HepG2 (cell line): ENCODE measurements around the gene EFCAB13. TPM values are rescaled to one million over a fixed set of nuclear protein-coding genes. Genes with fewer than 3 reads are reported as not detected.
"Not testable (repeated sequence)": the region's sequence is repeated elsewhere in the genome, so short reads cannot be mapped to it uniquely, and the experiment has no call there.

Source experiments
- ATAC-seq: fragments of 200-7000 bp; cut with Tn5 transposase; 3 replicates; pipeline ENCODE4 v1.9.1; 2020; ENCODE audit warnings: mild to moderate bottlenecking, moderate library complexity
- BruUV-seq: library from RNA; stranded (reverse); fragments of 400-500 nt; replicated peaks from 2 replicates; lab custom pipeline; 2021; lab: Mats Ljungman, UMichigan
- CTCF ChIA-PET: fragments of 300-600 bp; formaldehyde crosslinking; extraction: SDS; loops from one replicate; lab custom pipeline; 2021; ENCODE audit warnings: low total read pairs, inconsistent platforms, low intra/inter-chr PET ratio; lab: Yijun Ruan, JAX
- POLR2A ChIA-PET: fragments of 350-600 bp; sonication (Branson Sonifier 250); formaldehyde crosslinking; loops from one replicate; lab custom pipeline; 2020; ENCODE audit warnings: antibody characterized with exemption, inconsistent platforms; lab: Yijun Ruan, JAX
- DNase-seq: peaks from one replicate; pipeline ENCODE4 v3.0.0-alpha.2; 2015; ENCODE audit warnings: low spot score
- FAIRE-seq: peaks from 3 replicates; lab custom pipeline; 2011; peaks lifted over from hg19 to GRCh38; lab: Jason Lieb, UNC
- H2AFZ ChIP-seq: one replicate; pipeline ENCODE4 v1.6.1; 2011; ENCODE audit warnings: low read length, inconsistent platforms
- H3K27ac ChIP-seq: fragments of 300-600 bp; 3 replicates; pipeline ENCODE4 v1.8.0; 2011; ENCODE audit warnings: mixed run types, mild to moderate bottlenecking, mixed read lengths, low read length, inconsistent platforms; ENCODE audit not compliant: insufficient read depth; ENCODE audit errors: extremely low read length
- H3K27me3 ChIP-seq, 2 experiments: fragments of 200-600 bp in 1 of 2; 2 replicates in 1 of 2; 3 replicates in 1 of 2; pipeline versions ENCODE4 v1.6.0 to v1.8.0; 2011; ENCODE audit warnings: low read length in 2 of 2, mild to moderate bottlenecking in 2 of 2, moderate library complexity in 2 of 2, inconsistent platforms in 1 of 2; ENCODE audit not compliant: insufficient read depth in 2 of 2, control insufficient read depth in 1 of 2
- H3K36me3 ChIP-seq, 2 experiments: fragments of 200-600 bp in 1 of 2; replicated peaks in 1 of 2; 2 replicates in 1 of 2; 3 replicates in 1 of 2; pipeline versions ENCODE4 v1.5.1 to v1.8.0; 2011; ENCODE audit warnings: low read length in 2 of 2, inconsistent platforms in 1 of 2; ENCODE audit not compliant: insufficient read depth in 2 of 2, control insufficient read depth in 1 of 2
- H3K4me1 ChIP-seq: 2 replicates; pipeline ENCODE4 v1.5.1; 2012; ENCODE audit warnings: low read length, inconsistent platforms; ENCODE audit not compliant: insufficient read depth
- H3K4me2 ChIP-seq: 2 replicates; pipeline ENCODE4 v1.6.0; 2011; ENCODE audit warnings: low read depth, low read length, inconsistent platforms
- H3K4me3 ChIP-seq, 3 experiments: fragments of 200-600 bp in 1 of 3; sonication (generic), shearing (Covaris generic) in 1 of 3; replicated peaks in 1 of 3; 2 replicates each; pipeline ENCODE4 v1.5.1; 2011 to 2016; ENCODE audit warnings: low read length in 3 of 3, inconsistent platforms in 2 of 3, low read depth in 2 of 3, mild to moderate bottlenecking in 2 of 3, control low read depth in 1 of 3, mixed read lengths in 1 of 3; ENCODE audit not compliant: insufficient read depth in 1 of 3
- H3K79me2 ChIP-seq: one replicate; pipeline ENCODE4 v1.6.1; 2011; ENCODE audit warnings: low read length, inconsistent platforms; ENCODE audit not compliant: insufficient read depth
- H3K9ac ChIP-seq: 2 replicates; pipeline ENCODE4 v1.6.0; 2011; ENCODE audit warnings: mild to moderate bottlenecking, low read depth, low read length, inconsistent platforms; ENCODE audit not compliant: insufficient read depth
- H3K9me3 ChIP-seq: 2 replicates; pipeline ENCODE4 v1.5.1; 2012; ENCODE audit warnings: mild to moderate bottlenecking, low read length
- H4K20me1 ChIP-seq: 2 replicates; pipeline ENCODE4 v1.6.0; 2011; ENCODE audit warnings: inconsistent platforms, mild to moderate bottlenecking, low read length, moderate library complexity; ENCODE audit not compliant: insufficient read depth
- FOSL1 ChIP-seq: sonication (generic); formaldehyde crosslinking; IDR thresholded peaks from 2 replicates; pipeline ENCODE4 v1.9.0; 2021; ENCODE audit warnings: missing genetic modification reagents, borderline replicate concordance
- FOXP1 ChIP-seq, 2 experiments: fragments of 450-650 bp in 1 of 2; IDR thresholded peaks; 2 replicates each; pipeline ENCODE4 v1.6.1; 2017 to 2018; ENCODE audit warnings: antibody characterized with exemption in 1 of 2
- HNF1A ChIP-seq, 2 experiments: sonication (generic) in 1 of 2; formaldehyde crosslinking in 1 of 2; IDR thresholded peaks; 2 replicates each; pipeline versions ENCODE4 v1.4.0 to v1.6.1; 2016 to 2020; ENCODE audit warnings: borderline replicate concordance in 1 of 2, low read depth in 1 of 2, mild to moderate bottlenecking in 1 of 2, missing genetic modification reagents in 1 of 2
- NR1H2 ChIP-seq: sonication (generic); formaldehyde crosslinking; IDR thresholded peaks from 2 replicates; pipeline ENCODE4 v1.8.1; 2022; ENCODE audit warnings: low read depth, missing genetic modification reagents, borderline replicate concordance
- POLR2A ChIP-seq, 2 experiments: IDR thresholded peaks; 2 replicates each; pipeline ENCODE4 v1.6.1; 2011; ENCODE audit warnings: low read depth in 2 of 2, low read length in 2 of 2, mild to moderate bottlenecking in 1 of 2, moderate library complexity in 1 of 2; ENCODE audit not compliant: insufficient read depth in 1 of 2
- ZFYVE20 ChIP-seq: sonication (generic); formaldehyde crosslinking; IDR thresholded peaks from 2 replicates; pipeline ENCODE4 v1.8.0; 2023; ENCODE audit warnings: low read depth, mild to moderate bottlenecking, moderate library complexity, missing genetic modification reagents, borderline replicate concordance
- ZGPAT ChIP-seq: IDR thresholded peaks from 2 replicates; pipeline ENCODE4 v1.6.1; 2016; ENCODE audit warnings: mild to moderate bottlenecking
- ZNF616 ChIP-seq: sonication (generic); formaldehyde crosslinking; IDR thresholded peaks from 2 replicates; pipeline ENCODE4 v1.5.0; 2020; ENCODE audit warnings: low read depth, mild to moderate bottlenecking, missing genetic modification reagents
- ZNF792 ChIP-seq: IDR thresholded peaks from 2 replicates; pipeline ENCODE4 v1.6.1; 2016
- WGBS: methylation state at CpG from one replicate; pipeline ENCODE4 v1.1.6; 2017; ENCODE audit warnings: low lambda C conversion rate; 5-methylcytosine and 5-hydroxymethylcytosine counted together
- in situ Hi-C: cut with HindIII; loops from 2 replicates; pipeline ENCODE4 v1.10.0; 2017; ENCODE audit warnings: low pct_unique_long_range_greater_than_20kb; ENCODE audit not compliant: extremely low pct_ligation_motif_present
- intact Hi-C: fragments of 100-400 bp; cut with micrococcal nuclease; formaldehyde crosslinking; loops from one replicate; pipeline ENCODE4 v1.10.0; 2022; ENCODE audit not compliant: unreplicated experiment
- polyA plus RNA-seq, 8 experiments: library from polyadenylated mRNA; depleted of rRNA in 3 of 8; stranded (reverse) in 7 of 8; unstranded in 1 of 8; fragments of >200 nt; fragmentation: Illumina TruSeq in 4 of 8; extraction: Trizol in 4 of 8; gene quantifications; 2 replicates each; pipeline versions ENCODE4 v1.2.1 to v1.2.3, GENCODE V29; 2011 to 2016; ENCODE audit warnings: low read depth in 4 of 8, missing spikeins in 1 of 8, mixed read lengths in 1 of 8; ENCODE audit not compliant: insufficient read depth in 1 of 8
- total RNA-seq, 5 experiments: library from RNA; depleted of rRNA; stranded (reverse); fragments of >200 nt; fragmentation: Illumina TruSeq; extraction: Trizol; gene quantifications; 2 replicates each; pipeline ENCODE4 v1.2.3, GENCODE V29; 2016; ENCODE audit warnings: low read depth in 1 of 5

EFCAB13 gene
- total and polyA plus RNA-seq, 2 of the 13 experiments (the other 11 are each of a cell fraction or from before 2014, with no cell fraction given), result 0.22 to 0.71 TPM

GRCh38 chr17:47427985-47428384 is 104.2 kb downstream of the EFCAB13 start (continued):
- TF ChIP-seq HNF1A (IDR thresholded peaks at IDR 0.05; ENCODE audit: low read depth) (peak; percentile 75), HNF1A (CRISPR knock-in tag; IDR thresholded peaks at IDR 0.05; ENCODE audit: borderline replicate concordance) (peak; percentile 76; the same call in 1 of the 2 replicates), ZGPAT (CRISPR knock-in tag) (0 out of 2 replicates have a peak, but pooled peaks have one; percentile 15), POLR2A (IDR thresholded peaks at IDR 0.05; ENCODE audit: insufficient read depth in 1 of 2, low read depth in 2 of 2, low read length in 2 of 2) (no peak), FOSL1 (CRISPR knock-in tag) (no peak), NR1H2 (CRISPR knock-in tag) (no peak), ZNF792 (CRISPR knock-in tag) (no peak), ZFYVE20 (CRISPR knock-in tag) (no peak), FOXP1 (IDR thresholded peaks at IDR 0.05) (no peak), FOXP1 (CRISPR knock-in tag; IDR thresholded peaks at IDR 0.05) (peak; percentile 59), ZNF616 (CRISPR knock-in tag) (no peak)

GRCh38 chr17:47432240-47432639 is 108.5 kb downstream of the EFCAB13 start:
- CTCF ChIA-PET, H3K36me3 ChIP-seq, BruUV-seq, H3K9me3 ChIP-seq, H3K4me2 ChIP-seq, H3K9ac ChIP-seq, intact Hi-C loops, H3K4me3 ChIP-seq, FAIRE-seq, H3K27ac ChIP-seq, DNase-seq, H3K79me2 ChIP-seq, POLR2A ChIA-PET, H2AFZ ChIP-seq, H3K27me3 ChIP-seq, ATAC-seq, in situ Hi-C loops, H4K20me1 ChIP-seq: not testable (repeated sequence)
- peaks cover 21% of the 10 kb centered on the region for H3K4me1 ChIP-seq
- WGBS, result 99% methylated on average over 9 of the region's 9 CpGs
